Neural cell (in vitro differentiated cells): ENCODE measurements around the gene TPSG1.

ENCODE experiments used
- EP300 ChIP-seq: fragments of 450-650 bp; conservative IDR thresholded peaks from 2 replicates; pipeline ENCODE4 v1.6.1; 2014; ENCODE audit warnings: antibody characterized with exemption, mild to moderate bottlenecking, moderate library complexity; ENCODE audit not compliant: poor library complexity, severe bottlenecking
- EZH2 ChIP-seq: fragments of 200-600, 300-800 bp; shearing (Covaris generic), sonication (generic); IDR thresholded peaks from 2 replicates; pipeline ENCODE4 v1.6.1; 2014; ENCODE audit warnings: antibody characterized with exemption, low read length, borderline replicate concordance, mild to moderate bottlenecking; ENCODE audit not compliant: insufficient read depth, poor library complexity, severe bottlenecking
- POLR2AphosphoS5 ChIP-seq: IDR thresholded peaks from 2 replicates; pipeline ENCODE4 v1.6.1; 2012
- TF ChIP-seq, protein P1 (sequence below): fragments of 450-650 bp; IDR thresholded peaks from 2 replicates; pipeline ENCODE4 v1.5.1; 2014; ENCODE audit warnings: antibody characterized with exemption, mild to moderate bottlenecking, moderate library complexity; ENCODE audit not compliant: poor library complexity, severe bottlenecking
- TF ChIP-seq, protein P2 (sequence below): IDR thresholded peaks from 2 replicates; pipeline ENCODE4 v1.6.1; 2012; ENCODE audit warnings: borderline replicate concordance

DNA sequence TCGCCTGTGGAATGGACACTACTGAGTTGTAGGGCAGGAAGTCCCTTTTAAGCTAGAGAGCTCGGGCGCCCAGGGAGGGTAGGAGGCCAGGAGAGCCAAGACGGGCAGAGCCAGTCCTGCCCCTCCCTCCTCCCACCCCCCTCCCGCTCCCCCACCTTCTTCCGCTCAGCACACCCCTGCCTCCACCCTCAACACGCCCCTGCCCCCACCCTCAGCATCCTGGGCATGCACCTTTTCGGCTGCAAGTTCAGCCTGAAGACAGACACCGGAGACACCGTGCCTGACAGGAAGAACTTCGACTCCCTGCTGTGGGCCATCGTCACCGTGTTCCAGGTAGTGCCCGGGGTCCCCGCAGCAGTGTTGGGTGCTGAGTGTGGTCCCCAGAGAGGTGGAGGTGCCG, 18.3 kb downstream of the TPSG1 start:
- TF ChIP-seq, protein P1, sequence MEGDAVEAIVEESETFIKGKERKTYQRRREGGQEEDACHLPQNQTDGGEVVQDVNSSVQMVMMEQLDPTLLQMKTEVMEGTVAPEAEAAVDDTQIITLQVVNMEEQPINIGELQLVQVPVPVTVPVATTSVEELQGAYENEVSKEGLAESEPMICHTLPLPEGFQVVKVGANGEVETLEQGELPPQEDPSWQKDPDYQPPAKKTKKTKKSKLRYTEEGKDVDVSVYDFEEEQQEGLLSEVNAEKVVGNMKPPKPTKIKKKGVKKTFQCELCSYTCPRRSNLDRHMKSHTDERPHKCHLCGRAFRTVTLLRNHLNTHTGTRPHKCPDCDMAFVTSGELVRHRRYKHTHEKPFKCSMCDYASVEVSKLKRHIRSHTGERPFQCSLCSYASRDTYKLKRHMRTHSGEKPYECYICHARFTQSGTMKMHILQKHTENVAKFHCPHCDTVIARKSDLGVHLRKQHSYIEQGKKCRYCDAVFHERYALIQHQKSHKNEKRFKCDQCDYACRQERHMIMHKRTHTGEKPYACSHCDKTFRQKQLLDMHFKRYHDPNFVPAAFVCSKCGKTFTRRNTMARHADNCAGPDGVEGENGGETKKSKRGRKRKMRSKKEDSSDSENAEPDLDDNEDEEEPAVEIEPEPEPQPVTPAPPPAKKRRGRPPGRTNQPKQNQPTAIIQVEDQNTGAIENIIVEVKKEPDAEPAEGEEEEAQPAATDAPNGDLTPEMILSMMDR: no peak
- TF ChIP-seq, protein P2, sequence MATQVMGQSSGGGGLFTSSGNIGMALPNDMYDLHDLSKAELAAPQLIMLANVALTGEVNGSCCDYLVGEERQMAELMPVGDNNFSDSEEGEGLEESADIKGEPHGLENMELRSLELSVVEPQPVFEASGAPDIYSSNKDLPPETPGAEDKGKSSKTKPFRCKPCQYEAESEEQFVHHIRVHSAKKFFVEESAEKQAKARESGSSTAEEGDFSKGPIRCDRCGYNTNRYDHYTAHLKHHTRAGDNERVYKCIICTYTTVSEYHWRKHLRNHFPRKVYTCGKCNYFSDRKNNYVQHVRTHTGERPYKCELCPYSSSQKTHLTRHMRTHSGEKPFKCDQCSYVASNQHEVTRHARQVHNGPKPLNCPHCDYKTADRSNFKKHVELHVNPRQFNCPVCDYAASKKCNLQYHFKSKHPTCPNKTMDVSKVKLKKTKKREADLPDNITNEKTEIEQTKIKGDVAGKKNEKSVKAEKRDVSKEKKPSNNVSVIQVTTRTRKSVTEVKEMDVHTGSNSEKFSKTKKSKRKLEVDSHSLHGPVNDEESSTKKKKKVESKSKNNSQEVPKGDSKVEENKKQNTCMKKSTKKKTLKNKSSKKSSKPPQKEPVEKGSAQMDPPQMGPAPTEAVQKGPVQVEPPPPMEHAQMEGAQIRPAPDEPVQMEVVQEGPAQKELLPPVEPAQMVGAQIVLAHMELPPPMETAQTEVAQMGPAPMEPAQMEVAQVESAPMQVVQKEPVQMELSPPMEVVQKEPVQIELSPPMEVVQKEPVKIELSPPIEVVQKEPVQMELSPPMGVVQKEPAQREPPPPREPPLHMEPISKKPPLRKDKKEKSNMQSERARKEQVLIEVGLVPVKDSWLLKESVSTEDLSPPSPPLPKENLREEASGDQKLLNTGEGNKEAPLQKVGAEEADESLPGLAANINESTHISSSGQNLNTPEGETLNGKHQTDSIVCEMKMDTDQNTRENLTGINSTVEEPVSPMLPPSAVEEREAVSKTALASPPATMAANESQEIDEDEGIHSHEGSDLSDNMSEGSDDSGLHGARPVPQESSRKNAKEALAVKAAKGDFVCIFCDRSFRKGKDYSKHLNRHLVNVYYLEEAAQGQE: no peak
- no peak for TF ChIP-seq EP300
- TF ChIP-seq EZH2: no peak
- no peak for TF ChIP-seq POLR2AphosphoS5
